Measurements from ENCODE around the gene COL23A1. TPM values are rescaled to one million over a fixed set of nuclear protein-coding genes. Genes with fewer than 3 reads are reported as not detected.
A peak's percentile ranks its signal among the peaks of the same experiment; 100 is the strongest.

COL23A1 gene
- total and polyA plus RNA-seq, 2 of the 13 experiments (the other 11 are each of a cell fraction or from before 2014, with no cell fraction given), result not detected

DNA sequence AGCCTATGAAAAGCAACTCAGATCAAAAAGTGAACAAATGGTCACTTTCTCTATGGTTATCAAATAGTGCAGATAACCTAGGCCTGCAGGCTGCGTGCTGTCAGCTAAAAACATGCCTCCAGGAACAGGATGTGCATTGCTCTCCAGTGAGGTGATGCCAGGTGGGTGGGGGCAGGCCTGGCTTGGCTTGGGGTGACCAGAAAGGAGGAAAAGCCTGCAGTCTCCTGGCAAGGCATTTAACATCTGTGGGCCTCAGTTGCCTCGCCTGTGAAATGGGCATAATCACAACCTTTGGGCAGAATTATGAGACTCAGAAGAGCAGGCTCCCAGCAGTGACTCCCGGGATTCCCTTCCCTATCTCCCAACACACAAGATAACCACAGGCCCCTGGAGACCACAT lies 135.9 kb downstream of the COL23A1 start:
- TF ChIP-seq ZNF629 (CRISPR knock-in tag; conservative IDR thresholded peaks at IDR 0.05) (peak; percentile 62), THAP11 (CRISPR knock-in tag; IDR thresholded peaks at IDR 0.05) (no peak)
- ChIA-PET CTCF (ENCODE audit: low intra/inter-chr PET ratio, low total read pairs) (no interaction called here), POLR2A (no interaction called here)
- H4K20me1 ChIP-seq (ENCODE audit: insufficient read depth, low read length), result no peaks in the 10 kb centered on the region
- in situ Hi-C loops (cut with HindIII; ENCODE audit: extremely low pct_ligation_motif_present, low pct_unique_long_range_greater_than_20kb), result no loop called here
- no peak overlapping the region for H3K27ac ChIP-seq (ENCODE audit: extremely low read length, insufficient read depth, low read length)
- H3K4me1 ChIP-seq (ENCODE audit: insufficient read depth, low read length), result no peaks in the 10 kb centered on the region
- FAIRE-seq (no peak), ATAC-seq (no peak), DNase-seq (ENCODE audit: low spot score) (no peak)
- no TSS peak for BruUV-seq (replicated peaks)
- no peak overlapping the region for H3K9ac ChIP-seq (ENCODE audit: insufficient read depth, low read depth, low read length)
- intact Hi-C loops (cut with micrococcal nuclease; ENCODE audit: unreplicated experiment), result no loop called here
- peaks cover 5 to 27% of the 10 kb centered on the region in 2 experiments; a peak in 4 of 5 replicates for H3K27me3 ChIP-seq (ENCODE audit: control insufficient read depth in 1 of 2, insufficient read depth in 2 of 2, low read length in 2 of 2)
- H3K4me2 ChIP-seq (ENCODE audit: low read depth, low read length), result no peak overlapping the region
- H3K4me3 ChIP-seq (replicated peaks in 1 of 3; ENCODE audit: insufficient read depth in 1 of 3, low read depth in 2 of 3, low read length in 3 of 3), result no peak overlapping the region
- no peaks in the 10 kb centered on the region for H3K9me3 ChIP-seq (ENCODE audit: low read length)
- no peaks in the 10 kb centered on the region for H3K36me3 ChIP-seq (replicated peaks in 1 of 2; ENCODE audit: control insufficient read depth in 1 of 2, insufficient read depth in 2 of 2, low read length in 2 of 2)
- WGBS (ENCODE audit: low lambda C conversion rate), result 10% methylated on average over 1 of the region's 3 CpGs
- H3K79me2 ChIP-seq (ENCODE audit: insufficient read depth, low read length), result no peaks in the 10 kb centered on the region
- no peak overlapping the region for H2AFZ ChIP-seq (ENCODE audit: low read length)

GRCh38 chr5:178453224-178453623 lies 137.0 kb downstream of the COL23A1 start:
- in situ Hi-C loops (cut with HindIII; ENCODE audit: extremely low pct_ligation_motif_present, low pct_unique_long_range_greater_than_20kb) (no loop called here), intact Hi-C loops (cut with micrococcal nuclease; ENCODE audit: unreplicated experiment) (no loop called here)
- no peak overlapping the region for H3K27ac ChIP-seq (ENCODE audit: extremely low read length, insufficient read depth, low read length)
- no peaks in the 10 kb centered on the region for H3K4me1 ChIP-seq (ENCODE audit: insufficient read depth, low read length)
- ATAC-seq (no peak), DNase-seq (ENCODE audit: low spot score) (no peak), FAIRE-seq (no peak)
- no peak overlapping the region for H3K9ac ChIP-seq (ENCODE audit: insufficient read depth, low read depth, low read length)
- WGBS (ENCODE audit: low lambda C conversion rate), result 0% methylated on average over 3 of the region's 4 CpGs
- TF ChIP-seq, protein P1, sequence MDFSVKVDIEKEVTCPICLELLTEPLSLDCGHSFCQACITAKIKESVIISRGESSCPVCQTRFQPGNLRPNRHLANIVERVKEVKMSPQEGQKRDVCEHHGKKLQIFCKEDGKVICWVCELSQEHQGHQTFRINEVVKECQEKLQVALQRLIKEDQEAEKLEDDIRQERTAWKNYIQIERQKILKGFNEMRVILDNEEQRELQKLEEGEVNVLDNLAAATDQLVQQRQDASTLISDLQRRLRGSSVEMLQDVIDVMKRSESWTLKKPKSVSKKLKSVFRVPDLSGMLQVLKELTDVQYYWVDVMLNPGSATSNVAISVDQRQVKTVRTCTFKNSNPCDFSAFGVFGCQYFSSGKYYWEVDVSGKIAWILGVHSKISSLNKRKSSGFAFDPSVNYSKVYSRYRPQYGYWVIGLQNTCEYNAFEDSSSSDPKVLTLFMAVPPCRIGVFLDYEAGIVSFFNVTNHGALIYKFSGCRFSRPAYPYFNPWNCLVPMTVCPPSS (IDR thresholded peaks at IDR 0.05), result no peak
- no peak for TF ChIP-seq ZNF782 (CRISPR knock-in tag; IDR thresholded peaks at IDR 0.05; ENCODE audit: borderline replicate concordance)
- TF ChIP-seq ZNF761 (CRISPR knock-in tag; conservative IDR thresholded peaks at IDR 0.05), result no peak
- H3K36me3 ChIP-seq (replicated peaks in 1 of 2; ENCODE audit: control insufficient read depth in 1 of 2, insufficient read depth in 2 of 2, low read length in 2 of 2), result no peaks in the 10 kb centered on the region
- H3K4me3 ChIP-seq (replicated peaks in 1 of 3; ENCODE audit: insufficient read depth in 1 of 3, low read depth in 2 of 3, low read length in 3 of 3), result no peak overlapping the region
- ChIA-PET CTCF (ENCODE audit: low intra/inter-chr PET ratio, low total read pairs) (no interaction called here), POLR2A (no interaction called here)
- no peak overlapping the region for H2AFZ ChIP-seq (ENCODE audit: low read length)
- BruUV-seq (replicated peaks), result no TSS peak
- H3K79me2 ChIP-seq (ENCODE audit: insufficient read depth, low read length), result no peaks in the 10 kb centered on the region
- H3K9me3 ChIP-seq (ENCODE audit: low read length), result no peaks in the 10 kb centered on the region
- H3K4me2 ChIP-seq (ENCODE audit: low read depth, low read length), result no peak overlapping the region
- no peaks in the 10 kb centered on the region for H4K20me1 ChIP-seq (ENCODE audit: insufficient read depth, low read length)
- peaks cover 5 to 30% of the 10 kb centered on the region in 2 experiments; a peak in 4 of 5 replicates for H3K27me3 ChIP-seq (ENCODE audit: control insufficient read depth in 1 of 2, insufficient read depth in 2 of 2, low read length in 2 of 2)
